CD14-positive monocyte (primary cell): Measurements from ENCODE around the gene NAV1. TPM values are rescaled to one million over a fixed set of nuclear protein-coding genes. Genes with fewer than 3 reads are reported as not detected.

Experiments used
- DNase-seq, 3 donors: peaks; one replicate each; pipeline ENCODE4 v3.0.0-alpha.2; 2011 to 2022
- H2AFZ ChIP-seq: 2 replicates; pipeline ENCODE4 v1.6.0; 2012; ENCODE audit warnings: mild to moderate bottlenecking, low read depth, low read length, inconsistent platforms; ENCODE audit not compliant: insufficient read depth, poor library complexity, severe bottlenecking
- H3K27ac ChIP-seq, 2 donors: 1 replicate in 1 of 2; 2 replicates in 1 of 2; pipeline ENCODE4 v1.5.1; 2012 to 2013; ENCODE audit warnings: low read length in 2 of 2, control low read depth in 1 of 2, inconsistent platforms in 1 of 2, low read depth in 1 of 2, mild to moderate bottlenecking in 1 of 2
- H3K27me3 ChIP-seq, 2 donors: one replicate each; pipeline versions ENCODE4 v1.6.0 to v1.6.1; 2011 to 2013; ENCODE audit warnings: low read length in 2 of 2; ENCODE audit not compliant: control insufficient read depth in 2 of 2, insufficient read depth in 2 of 2
- H3K36me3 ChIP-seq, 2 donors: replicated peaks in 1 of 2; 1 replicate in 1 of 2; 2 replicates in 1 of 2; pipeline versions ENCODE4 v1.5.1 to v1.6.1; 2012 to 2013; ENCODE audit warnings: low read length in 2 of 2, control low read depth in 1 of 2, inconsistent platforms in 1 of 2, mild to moderate bottlenecking in 1 of 2; ENCODE audit not compliant: insufficient read depth in 2 of 2, control insufficient read depth in 1 of 2
- H3K4me1 ChIP-seq, 2 donors: 1 replicate in 1 of 2; 2 replicates in 1 of 2; pipeline versions ENCODE4 v1.5.1 to v1.6.1; 2012 to 2013; ENCODE audit warnings: low read length in 2 of 2, control low read depth in 1 of 2, inconsistent platforms in 1 of 2, mild to moderate bottlenecking in 1 of 2, moderate library complexity in 1 of 2; ENCODE audit not compliant: insufficient read depth in 2 of 2, control insufficient read depth in 1 of 2
- H3K4me2 ChIP-seq: replicated peaks from 2 replicates; pipeline ENCODE3; 2012; ENCODE audit warnings: low read length, moderate library complexity, mild to moderate bottlenecking; ENCODE audit not compliant: poor library complexity, severe bottlenecking; ENCODE audit errors: extremely low read depth
- H3K4me3 ChIP-seq, 3 experiments: fragments of 200-600 bp in 1 of 3; sonication (generic) in 1 of 3; replicated peaks in 1 of 3; 1 replicate in 2 of 3; 2 replicates in 1 of 3; pipeline ENCODE4 v1.5.1; 2011 to 2013; ENCODE audit warnings: low read length in 3 of 3, mild to moderate bottlenecking in 3 of 3, control low read depth in 2 of 3, low read depth in 2 of 3, inconsistent platforms in 1 of 3, moderate library complexity in 1 of 3
- H3K79me2 ChIP-seq: 2 replicates; pipeline ENCODE4 v1.6.0; 2012; ENCODE audit warnings: mild to moderate bottlenecking, control low read depth, inconsistent platforms, low read length, moderate library complexity; ENCODE audit not compliant: insufficient read depth
- H3K9ac ChIP-seq: 2 replicates; pipeline ENCODE4 v1.6.0; 2017; ENCODE audit warnings: low read length, mild to moderate bottlenecking; ENCODE audit not compliant: insufficient read depth, poor library complexity, severe bottlenecking
- H3K9me3 ChIP-seq, 2 donors: replicated peaks in 1 of 2; 1 replicate in 1 of 2; 2 replicates in 1 of 2; pipeline versions ENCODE4 v1.5.1 to v1.6.1; 2012 to 2013; ENCODE audit warnings: low read length in 2 of 2, control low read depth in 1 of 2; ENCODE audit not compliant: control insufficient read depth in 1 of 2, insufficient read depth in 1 of 2
- H4K20me1 ChIP-seq: 2 replicates; pipeline ENCODE4 v1.6.0; 2012; ENCODE audit warnings: mild to moderate bottlenecking, low read length, control low read depth, moderate library complexity; ENCODE audit not compliant: insufficient read depth
- H3K27ac Mint-ChIP-seq, 7 donors: one replicate each; pipeline ENCODE4 v1.8.0; 2020; ENCODE audit warnings: mild to moderate bottlenecking in 7 of 7, mixed read lengths in 7 of 7, moderate library complexity in 6 of 7, inconsistent platforms in 2 of 7
- H3K27me3 Mint-ChIP-seq, 3 donors: one replicate each; pipeline ENCODE4 v1.8.0; 2021 to 2022; ENCODE audit warnings: low read depth in 3 of 3, mild to moderate bottlenecking in 3 of 3, mixed read lengths in 3 of 3, moderate library complexity in 3 of 3, inconsistent platforms in 1 of 3
- H3K36me3 Mint-ChIP-seq, 2 donors: one replicate each; pipeline ENCODE4 v1.8.0; 2020; ENCODE audit warnings: mixed read lengths in 2 of 2, inconsistent platforms in 1 of 2, mild to moderate bottlenecking in 1 of 2
- H3K4me1 Mint-ChIP-seq: one replicate; pipeline ENCODE4 v1.8.0; 2020; ENCODE audit warnings: mild to moderate bottlenecking, mixed read lengths
- H3K4me3 Mint-ChIP-seq, 2 donors: one replicate each; pipeline ENCODE4 v1.8.0; 2020; ENCODE audit warnings: mild to moderate bottlenecking in 2 of 2, mixed read lengths in 2 of 2, moderate library complexity in 1 of 2
- H3K9me3 Mint-ChIP-seq, 7 donors: one replicate each; pipeline ENCODE4 v1.8.0; 2020 to 2022; ENCODE audit warnings: mixed read lengths in 7 of 7, mild to moderate bottlenecking in 6 of 7, moderate library complexity in 6 of 7, inconsistent platforms in 2 of 7
- WGBS: methylation state at CpG from one replicate; pipeline ENCODE4 v1.1.5; 2013; ENCODE audit warnings: missing lambda C conversion rate; ENCODE audit not compliant: insufficient coverage; 5-methylcytosine and 5-hydroxymethylcytosine counted together
- intact Hi-C, 2 donors: fragments of 100-400 bp; cut with micrococcal nuclease; formaldehyde crosslinking; loops; one replicate each; pipeline versions ENCODE4 v1.15.0 to v1.15.1; 2023
- polyA plus RNA-seq, 3 donors: library from polyadenylated mRNA; depleted of rRNA in 1 of 3; unstranded in 2 of 3; stranded (reverse) in 1 of 3; fragments of 300-500 nt in 2 of 3; fragments of >200 nt in 1 of 3; fragmentation: Illumina TruSeq in 2 of 3; gene quantifications; 1 replicate in 2 of 3; 2 replicates in 1 of 3; pipeline ENCODE4 v1.2.3, GENCODE V29; 2012 to 2021
- TF ChIP-seq, protein P1 (sequence below): fragments of 200-600 bp; IDR thresholded peaks from one replicate; pipeline ENCODE4 v1.8.0; 2022; ENCODE audit warnings: antibody characterized with exemption, mild to moderate bottlenecking

NAV1 gene
- polyA plus RNA-seq, 3 donors, result 0.37 to 1.4 (median 0.89) TPM

DNA sequence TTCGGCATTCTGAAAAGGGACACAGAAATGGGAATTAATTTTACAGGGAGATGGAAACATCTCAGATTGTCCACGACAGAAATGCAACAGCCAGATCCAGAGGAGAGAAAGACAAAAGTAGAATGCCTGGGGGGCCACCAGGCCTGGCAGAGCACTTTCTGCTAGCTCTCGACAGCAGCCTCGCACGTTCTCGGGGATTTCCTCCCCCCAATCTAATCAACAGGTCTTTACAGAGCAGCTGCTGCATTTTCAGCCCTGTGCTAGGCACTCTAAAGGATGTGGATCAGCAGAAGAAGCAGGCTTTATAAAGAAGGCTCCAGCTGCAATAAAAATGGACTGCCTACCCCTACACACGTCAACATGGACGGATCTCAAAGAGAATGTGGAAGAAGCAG, 42.6 kb upstream of the NAV1 start:
- DNase-seq, result no peak
- Mint-ChIP-seq H3K9me3 (peaks cover 0 to 9% (median 0%) of the 10 kb centered on the region in 7 donors), H3K4me3 (no peak overlapping the region), H3K27me3 (peaks cover 0 to 4% (median 3%) of the 10 kb centered on the region in 3 donors), H3K27ac (peak overlapping the region in 1 of 7 donors; percentile 80), H3K4me1 (peaks cover 28% of the 10 kb centered on the region), H3K36me3 (peaks cover 62 to 78% of the 10 kb centered on the region in 2 donors)
- Histone ChIP-seq H3K9me3 (no peaks in the 10 kb centered on the region), H2AFZ (no peak overlapping the region), H3K36me3 (peaks cover 36 to 84% of the 10 kb centered on the region in 2 donors), H3K4me1 (peaks cover 17 to 22% of the 10 kb centered on the region in 2 donors), H3K27ac (no peak overlapping the region), H3K79me2 (peaks cover 44% of the 10 kb centered on the region), H3K4me3 (no peak overlapping the region), H3K9ac (no peak overlapping the region), H3K27me3 (no peaks in the 10 kb centered on the region), H4K20me1 (peaks cover 82% of the 10 kb centered on the region), H3K4me2 (no peak overlapping the region)
- intact Hi-C loops, result loop anchor here in 1 of 2 donors (10.0 kb wide), 1 partner anchor 61 kb away; no protein-coding TSS in a partner anchor
- TF ChIP-seq, protein P1, sequence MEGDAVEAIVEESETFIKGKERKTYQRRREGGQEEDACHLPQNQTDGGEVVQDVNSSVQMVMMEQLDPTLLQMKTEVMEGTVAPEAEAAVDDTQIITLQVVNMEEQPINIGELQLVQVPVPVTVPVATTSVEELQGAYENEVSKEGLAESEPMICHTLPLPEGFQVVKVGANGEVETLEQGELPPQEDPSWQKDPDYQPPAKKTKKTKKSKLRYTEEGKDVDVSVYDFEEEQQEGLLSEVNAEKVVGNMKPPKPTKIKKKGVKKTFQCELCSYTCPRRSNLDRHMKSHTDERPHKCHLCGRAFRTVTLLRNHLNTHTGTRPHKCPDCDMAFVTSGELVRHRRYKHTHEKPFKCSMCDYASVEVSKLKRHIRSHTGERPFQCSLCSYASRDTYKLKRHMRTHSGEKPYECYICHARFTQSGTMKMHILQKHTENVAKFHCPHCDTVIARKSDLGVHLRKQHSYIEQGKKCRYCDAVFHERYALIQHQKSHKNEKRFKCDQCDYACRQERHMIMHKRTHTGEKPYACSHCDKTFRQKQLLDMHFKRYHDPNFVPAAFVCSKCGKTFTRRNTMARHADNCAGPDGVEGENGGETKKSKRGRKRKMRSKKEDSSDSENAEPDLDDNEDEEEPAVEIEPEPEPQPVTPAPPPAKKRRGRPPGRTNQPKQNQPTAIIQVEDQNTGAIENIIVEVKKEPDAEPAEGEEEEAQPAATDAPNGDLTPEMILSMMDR, result no peak
- WGBS, result 100% methylated on average over 3 of the region's 8 CpGs

DNA sequence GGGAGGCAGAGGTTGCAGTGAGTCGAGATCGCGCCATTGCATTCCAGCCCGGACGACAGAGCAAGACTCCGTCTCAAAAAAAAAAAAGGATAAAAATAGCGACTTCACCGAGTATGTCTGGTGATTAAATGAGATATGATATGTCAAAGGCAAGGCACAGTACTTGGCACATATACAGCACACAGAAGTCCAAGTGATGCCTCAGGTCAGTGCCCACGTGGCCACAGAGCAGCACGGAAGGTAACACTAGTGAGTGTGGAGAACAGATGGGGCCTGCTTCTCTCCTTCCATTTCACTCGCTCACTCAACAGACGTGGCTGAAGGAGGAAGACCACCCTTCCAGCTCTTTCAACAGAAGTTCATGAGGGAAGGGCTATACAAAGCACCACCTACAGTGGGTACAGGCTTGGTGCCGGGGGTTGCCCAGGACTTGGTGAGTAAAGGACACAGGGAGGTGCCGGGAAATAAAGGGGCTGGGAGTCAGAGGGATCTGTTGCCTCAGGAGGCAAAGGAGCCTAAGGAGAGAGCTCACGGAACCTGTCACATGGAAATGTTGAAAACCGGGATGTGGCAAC, 40.9 kb upstream of the NAV1 start:
- no peak overlapping the region for H3K27ac ChIP-seq
- no peak overlapping the region for H3K9ac ChIP-seq
- TF ChIP-seq, protein P1, result no peak
- no peak overlapping the region for H2AFZ ChIP-seq
- peaks cover 29 to 84% of the 10 kb centered on the region in 2 donors for H3K36me3 ChIP-seq
- peaks cover 11 to 12% of the 10 kb centered on the region in 2 donors for H3K4me1 ChIP-seq
- peaks cover 88% of the 10 kb centered on the region for H4K20me1 ChIP-seq
- no peaks in the 10 kb centered on the region for H3K9me3 ChIP-seq
- Mint-ChIP-seq H3K4me3 (no peak overlapping the region), H3K4me1 (peaks cover 21% of the 10 kb centered on the region), H3K27ac (peak overlapping the region in 1 of 7 donors; percentile 31), H3K9me3 (peaks cover 0 to 9% (median 0%) of the 10 kb centered on the region in 7 donors), H3K27me3 (peaks cover 0 to 4% (median 3%) of the 10 kb centered on the region in 3 donors), H3K36me3 (peaks cover 50 to 73% of the 10 kb centered on the region in 2 donors)
- H3K4me2 ChIP-seq, result no peak overlapping the region
- peaks cover 59% of the 10 kb centered on the region for H3K79me2 ChIP-seq
- intact Hi-C loops, result loop anchor here in 1 of 2 donors (10.0 kb wide), 1 partner anchor 63 kb away; no protein-coding TSS in a partner anchor
- H3K27me3 ChIP-seq, result no peaks in the 10 kb centered on the region
- no peak for DNase-seq
- H3K4me3 ChIP-seq, result no peak overlapping the region
- 100% methylated on average over 4 of the region's 16 CpGs for WGBS
